NOMO-1 (cell line): ENCODE results near the gene CDH4.

Experiments
- DNase-seq, 2 experiments: peaks; one replicate each; lab custom pipeline; 2025; ENCODE audit not compliant: unreplicated experiment in 2 of 2; lab: John Stamatoyannopoulos, UW

The CDH4 gene

DNA sequence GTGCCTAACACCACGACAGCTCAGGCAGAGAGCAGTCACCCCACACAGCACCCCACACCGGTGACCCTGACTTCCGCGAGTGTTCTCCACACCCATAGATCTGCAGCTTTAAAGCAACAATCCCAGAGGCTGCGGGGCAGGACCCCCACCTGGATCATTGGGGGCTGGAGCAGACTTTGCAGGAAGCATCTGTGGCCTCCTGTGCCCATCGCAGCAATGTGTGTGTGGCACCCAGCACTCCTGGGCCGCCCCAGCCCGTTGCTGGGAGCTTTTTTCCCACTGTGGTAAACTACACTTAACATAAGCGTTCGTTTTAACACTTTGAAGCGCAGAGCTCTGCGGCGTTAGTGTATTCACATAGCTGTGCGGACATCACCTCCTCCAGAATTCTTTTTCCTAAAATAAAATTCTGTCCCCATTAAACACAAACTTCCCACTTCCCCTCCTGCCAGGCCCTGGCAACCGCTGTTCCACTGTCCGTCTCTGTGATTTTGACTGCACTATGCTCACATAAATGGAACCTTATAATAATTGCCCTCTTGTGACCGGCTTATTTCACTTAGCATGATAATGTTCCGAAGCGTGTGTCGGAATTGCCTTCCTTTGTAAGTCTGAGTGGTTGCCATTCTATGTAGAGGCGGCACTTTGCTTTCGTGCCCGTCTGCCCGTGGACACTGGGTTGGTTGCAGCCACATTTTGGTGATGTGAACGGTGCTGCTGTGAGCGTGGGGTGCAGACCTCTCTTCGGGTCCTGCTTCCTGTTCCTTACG lies 382.5 kb downstream of the CDH4 start:
- no peak for DNase-seq

DNA sequence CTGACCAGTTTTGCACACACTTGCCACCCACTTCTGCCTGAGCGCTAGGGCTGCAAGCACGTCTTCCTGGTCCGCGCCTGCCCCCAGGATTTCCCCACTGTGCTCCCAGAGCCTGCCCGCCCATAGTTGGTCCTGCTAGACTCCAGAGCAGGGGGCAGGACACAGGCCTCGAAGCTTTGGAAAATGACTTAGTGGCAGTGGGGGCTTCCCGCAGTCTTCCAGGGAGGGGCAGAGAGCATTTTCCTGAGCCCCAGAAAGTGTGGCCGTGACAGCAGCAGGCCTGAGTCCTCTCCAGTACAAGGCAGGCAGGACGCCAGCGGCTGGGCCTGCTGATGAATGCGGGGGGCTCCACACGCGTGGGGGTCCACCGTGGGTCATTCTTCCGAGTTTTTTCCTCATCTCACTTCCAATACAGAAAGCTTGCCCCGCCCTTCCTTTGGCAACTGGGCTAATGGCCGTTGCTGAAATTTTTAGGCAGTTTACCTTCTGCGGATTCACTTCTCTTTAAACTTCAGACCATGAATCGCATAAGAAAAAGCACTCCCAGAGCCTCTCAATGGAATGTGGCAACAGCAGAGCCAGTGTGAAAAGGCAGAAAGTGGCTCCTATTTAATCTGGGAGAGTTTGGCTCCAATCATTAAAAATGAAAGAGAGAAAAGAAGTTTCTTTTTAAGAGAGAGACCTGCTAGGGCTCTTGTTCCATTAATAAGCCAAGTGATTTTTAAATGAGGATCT lies 383.8 kb downstream of the CDH4 start:
- DNase-seq: no peak

DNA sequence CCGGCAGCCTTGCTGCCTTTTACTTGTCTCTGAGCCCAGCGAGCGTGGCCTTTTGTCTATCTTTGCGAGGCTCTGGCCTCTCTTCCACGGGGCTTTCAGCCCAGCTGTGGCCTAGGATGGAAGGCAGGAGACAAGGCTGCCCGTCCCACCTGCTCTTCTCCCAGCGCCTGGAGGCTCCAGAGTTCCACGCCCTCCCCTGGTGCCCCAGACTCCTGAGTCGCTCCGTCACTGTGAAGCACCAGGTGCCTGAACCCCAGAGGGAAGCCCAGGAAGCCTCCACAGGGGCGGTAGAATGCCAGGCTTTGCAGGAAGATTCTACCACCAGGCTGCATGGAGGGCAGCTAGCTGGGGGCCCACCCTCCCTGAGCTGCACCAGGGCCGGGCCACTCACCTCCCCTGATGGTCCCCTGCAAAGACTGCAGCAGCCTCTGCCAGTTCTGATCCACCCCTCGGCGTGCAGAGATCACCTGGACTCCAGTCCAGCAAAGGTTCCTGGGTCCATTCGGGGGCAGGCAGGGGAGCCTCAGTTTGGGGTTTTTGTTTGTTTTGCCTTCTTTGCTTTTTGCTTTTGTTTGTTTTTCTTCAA lies 384.6 kb downstream of the CDH4 start:
- DNase-seq: no peak

DNA sequence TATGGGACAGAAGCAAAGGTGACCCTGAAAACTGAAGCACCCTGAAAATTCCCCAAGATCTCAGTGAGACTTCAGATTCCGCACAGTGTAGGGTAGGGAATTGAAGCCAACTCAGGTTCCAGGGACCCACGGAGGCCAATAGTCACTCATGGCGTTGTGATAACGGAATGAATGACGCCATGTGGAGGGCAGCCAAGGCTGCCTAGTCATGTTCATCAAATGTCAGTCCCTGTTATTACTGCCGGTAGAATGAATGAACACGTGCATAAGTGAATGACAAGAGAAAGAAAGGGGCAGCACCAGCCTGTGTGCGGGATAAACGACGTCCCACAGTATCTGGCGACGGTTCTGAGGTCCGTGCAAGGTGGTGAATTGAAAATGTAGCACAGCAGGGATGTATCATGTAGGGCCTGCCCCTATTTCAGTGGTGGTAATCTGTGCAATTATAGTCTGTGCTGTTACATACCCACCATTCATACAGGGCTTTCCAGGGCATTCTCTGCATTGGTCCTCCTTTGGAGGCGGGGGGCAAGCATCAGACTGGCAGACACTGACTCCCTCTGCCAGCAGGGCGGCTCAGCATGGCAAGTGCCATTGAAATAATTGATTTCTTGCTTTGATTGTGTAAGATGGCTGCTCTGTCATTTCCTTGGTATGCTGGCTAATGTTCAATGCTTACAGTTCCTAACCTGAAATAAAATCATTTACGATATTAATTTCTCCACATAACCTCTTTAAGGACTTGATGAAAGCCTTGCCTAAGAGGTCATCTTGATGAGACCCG lies 386.9 kb downstream of the CDH4 start:
- no peak for DNase-seq

DNA sequence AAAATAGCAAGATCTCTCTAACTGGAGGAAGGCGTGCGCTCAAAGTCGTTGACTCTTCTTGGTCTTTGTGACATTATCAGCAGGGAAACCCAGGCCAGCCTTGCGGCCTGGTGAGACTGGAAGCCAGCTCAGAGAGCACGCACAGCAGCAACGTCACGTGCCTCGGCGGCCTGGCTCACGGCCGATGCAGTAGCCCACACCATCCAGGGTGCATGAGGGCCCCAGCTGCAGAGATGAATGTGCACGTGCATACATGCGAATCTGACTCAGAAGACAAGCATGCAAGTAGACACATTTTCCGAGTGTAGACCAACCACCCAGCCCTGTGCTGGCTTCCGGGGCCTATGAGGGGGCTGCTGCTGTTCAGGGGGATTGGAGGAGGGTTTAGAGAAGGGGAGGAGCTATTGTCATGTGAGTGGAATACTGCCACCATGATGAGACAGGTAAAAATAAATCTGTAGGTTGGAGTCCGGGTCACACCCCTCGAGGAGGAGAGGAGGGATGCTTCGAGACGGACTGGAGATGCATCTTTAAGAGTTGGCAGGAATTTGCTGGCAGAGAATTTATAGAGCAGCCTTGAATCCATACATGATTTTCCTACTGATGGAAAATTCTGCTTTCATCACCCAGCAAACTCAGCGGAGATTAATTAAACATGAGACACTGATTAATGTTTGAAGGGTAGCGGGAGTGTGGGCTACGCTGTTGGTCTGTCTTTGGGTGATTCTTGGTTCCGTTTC lies 388.2 kb downstream of the CDH4 start:
- DNase-seq: no peak

DNA sequence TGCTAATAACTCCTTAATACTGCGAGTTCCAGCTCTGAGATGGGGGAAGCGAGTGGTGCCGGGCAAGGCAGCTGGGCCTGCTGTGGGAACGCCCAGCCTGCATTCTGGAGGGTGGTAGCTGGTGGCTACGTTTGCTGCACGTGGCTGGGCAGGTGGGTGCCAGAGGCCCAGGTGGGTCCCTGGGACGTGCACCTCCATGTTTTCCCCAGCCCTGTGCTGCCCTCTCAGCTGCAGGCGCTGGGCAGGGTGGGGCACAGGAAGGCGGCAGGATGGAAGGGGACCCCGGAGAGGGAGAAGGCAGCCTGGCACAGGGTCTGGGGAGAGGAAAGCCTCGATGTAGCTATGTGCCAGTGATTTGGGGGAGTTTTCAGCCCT lies 388.8 kb downstream of the CDH4 start:
- no peak for DNase-seq

DNA sequence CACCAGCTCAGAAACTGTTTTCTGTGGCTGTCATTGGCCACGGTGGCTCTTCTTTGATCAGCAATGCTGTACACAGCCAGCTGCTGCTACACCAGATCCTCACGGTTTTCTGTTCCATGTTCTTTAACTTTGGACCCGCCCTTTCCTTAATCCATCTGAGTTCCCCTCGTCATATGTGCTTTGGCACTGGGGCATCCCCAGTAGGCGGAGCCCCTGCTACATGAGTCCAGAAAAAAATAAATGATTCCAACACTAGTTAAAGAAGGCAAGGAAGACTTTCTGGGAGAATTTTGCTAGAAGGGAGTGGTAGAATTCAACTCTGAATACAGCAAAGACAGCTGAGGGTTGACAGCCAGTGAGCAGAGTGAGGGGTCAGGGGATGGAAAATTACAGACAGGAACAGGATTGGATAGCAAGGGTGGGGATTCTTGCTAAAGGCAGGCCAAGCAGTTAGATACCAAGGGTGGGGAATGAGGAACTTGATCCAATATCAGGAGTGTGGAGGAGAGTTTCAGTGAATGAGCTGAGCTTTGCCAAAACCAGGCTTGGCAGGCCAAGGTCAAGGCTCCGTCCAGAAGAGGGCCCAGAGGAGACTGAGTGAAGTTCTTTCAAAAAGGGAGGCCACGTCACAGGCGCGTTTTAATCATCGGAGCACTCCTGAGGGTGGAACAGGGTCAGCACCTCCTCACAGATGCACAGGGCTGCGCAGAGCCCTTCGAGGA lies 391.8 kb downstream of the CDH4 start:
- DNase-seq: no peak

DNA sequence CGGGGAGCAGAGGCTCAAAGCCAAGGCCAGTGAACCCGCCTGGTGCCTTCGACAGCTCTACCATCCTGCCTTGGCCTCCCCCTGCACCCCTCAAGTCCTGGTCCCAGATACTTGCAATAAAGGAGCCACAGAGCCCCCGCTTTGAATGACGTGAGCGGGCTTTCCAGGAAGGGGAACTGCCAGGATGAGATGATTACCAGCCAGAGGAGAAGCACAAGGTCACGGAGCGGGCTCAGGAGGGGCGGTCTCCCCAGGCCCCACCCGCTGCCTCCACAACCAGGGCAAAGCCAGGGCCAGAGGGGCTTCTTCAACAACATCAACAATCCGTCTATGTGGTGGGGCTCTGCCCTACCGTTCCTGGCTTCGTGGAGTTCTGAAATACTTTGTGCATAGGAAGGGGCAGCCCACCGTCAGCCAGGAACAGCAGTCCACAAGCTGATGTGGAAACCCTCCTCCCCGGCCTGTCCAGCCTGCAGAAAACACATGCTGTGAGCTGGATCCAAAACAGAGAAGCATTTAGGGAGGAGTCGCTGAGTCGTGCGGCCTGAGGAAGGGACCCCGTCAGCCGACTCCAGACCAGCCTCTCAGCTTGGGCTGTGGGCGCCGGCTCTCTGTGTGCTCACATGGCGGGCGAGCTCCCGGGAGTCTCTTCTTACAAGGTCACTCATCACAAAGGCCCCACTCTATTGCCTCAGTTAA lies 392.5 kb downstream of the CDH4 start:
- DNase-seq: no peak

DNA sequence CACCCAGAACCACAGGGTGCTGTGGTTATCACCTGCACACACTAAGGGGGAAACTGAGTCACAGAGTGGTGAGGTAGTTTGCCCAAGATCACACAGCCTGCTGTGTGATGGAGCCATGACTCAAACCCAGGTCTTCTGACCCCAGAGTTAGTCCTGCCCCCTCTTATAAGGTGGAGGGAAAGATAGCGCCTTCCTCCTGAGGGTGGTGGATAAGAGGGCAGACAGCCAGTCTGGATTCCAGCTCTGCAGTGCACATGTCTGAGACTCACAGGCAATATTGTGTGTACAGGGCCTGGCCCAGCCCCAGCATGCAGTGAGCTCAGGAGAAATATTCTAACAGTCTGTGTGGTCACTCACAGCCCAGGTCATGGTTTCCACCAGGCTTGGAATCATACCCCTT lies 393.7 kb downstream of the CDH4 start:
- DNase-seq: no peak

DNA sequence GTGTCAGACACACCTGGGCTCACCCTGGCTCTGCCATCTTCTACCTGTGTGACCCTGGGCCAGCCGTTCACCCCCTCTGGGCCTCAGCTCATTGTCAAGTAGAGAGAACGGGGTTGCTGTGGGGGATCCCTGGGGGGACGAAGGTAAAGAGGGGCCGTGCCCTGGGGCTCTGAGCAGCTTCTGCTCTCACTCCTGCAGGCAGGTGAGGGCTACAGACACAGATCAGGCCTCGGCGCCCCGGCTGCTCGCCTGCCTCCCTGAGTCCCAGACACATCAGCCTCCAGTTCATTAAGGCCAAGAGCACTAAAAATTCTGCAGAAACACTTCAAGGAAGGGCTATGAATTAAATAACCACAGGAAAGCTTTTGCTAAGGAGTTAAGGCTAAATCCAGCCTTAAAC lies 394.4 kb downstream of the CDH4 start:
- DNase-seq: no peak

DNA sequence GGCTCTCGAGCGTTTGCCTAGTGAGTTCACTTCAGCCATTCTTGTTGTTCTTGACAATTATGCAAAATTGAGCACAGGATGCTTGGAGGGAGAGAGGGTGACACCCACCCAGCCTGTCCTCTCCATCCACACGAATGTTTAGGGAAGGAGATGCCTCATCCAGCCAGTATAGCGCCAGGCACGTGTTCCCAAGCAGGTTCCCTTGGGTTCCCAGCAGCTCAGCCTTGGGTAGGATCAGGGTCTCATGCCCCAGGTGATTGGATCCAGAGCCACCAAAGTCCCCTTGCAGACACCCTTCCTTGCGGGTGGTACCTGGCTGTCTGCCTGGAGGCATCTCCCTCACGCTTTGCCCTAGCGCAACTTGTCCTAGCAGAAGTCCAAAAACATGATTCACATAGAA lies 394.9 kb downstream of the CDH4 start:
- no peak for DNase-seq

DNA sequence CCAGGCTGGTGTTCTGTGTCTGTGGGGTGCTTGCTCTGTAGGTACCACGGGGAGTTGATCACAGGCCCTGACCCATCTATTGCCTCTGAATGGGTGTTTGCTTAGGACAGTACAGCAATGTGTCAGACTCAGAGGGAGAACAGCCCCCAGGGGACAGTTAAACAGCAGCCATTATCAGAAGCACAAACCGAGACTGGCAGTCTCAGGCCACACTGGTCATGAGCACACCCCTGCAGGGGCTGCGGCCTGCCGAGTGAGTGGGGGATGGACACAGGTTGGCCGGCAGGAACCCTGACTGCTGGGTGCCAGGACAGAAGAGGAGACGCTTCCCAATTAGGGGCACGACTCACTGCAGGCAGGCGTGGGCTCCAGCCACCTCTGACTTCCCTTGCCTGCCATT lies 395.6 kb downstream of the CDH4 start:
- DNase-seq: no peak

DNA sequence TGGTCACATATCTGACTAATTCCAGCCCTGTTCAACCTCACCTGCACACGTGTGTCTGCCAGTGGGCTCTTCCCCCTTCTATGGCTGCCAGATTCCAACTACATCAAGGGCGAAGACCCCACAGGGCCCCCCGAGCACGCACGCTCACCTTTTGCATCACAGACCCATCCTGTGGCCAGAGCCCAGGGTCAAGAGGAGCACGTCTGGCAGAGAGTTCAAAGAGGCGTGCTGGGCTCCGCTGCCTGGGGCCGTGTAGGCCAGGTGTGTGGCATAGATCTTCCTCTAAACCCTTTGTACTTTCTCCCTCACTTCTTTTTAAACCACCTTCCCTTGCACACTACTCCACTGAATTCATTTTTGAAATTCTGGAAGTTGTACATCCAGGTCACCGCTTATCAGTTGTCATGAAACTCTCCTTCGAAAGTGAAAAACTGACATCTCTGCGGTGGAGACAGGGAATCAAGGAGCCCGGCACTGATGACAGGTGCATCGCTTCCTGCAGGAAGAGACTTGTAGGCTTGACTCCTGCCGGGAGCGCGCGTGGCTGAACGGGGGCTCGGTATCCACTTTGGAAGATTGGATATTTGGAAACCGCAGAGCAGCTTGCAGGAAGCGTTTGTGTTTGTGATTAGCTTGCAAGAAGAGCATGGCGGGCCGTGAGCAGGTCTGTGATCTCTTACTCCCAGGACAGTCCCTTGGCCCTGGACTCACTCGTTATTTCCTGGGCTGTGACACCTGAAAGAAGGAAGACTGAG lies 397.2 kb downstream of the CDH4 start:
- no peak for DNase-seq

DNA sequence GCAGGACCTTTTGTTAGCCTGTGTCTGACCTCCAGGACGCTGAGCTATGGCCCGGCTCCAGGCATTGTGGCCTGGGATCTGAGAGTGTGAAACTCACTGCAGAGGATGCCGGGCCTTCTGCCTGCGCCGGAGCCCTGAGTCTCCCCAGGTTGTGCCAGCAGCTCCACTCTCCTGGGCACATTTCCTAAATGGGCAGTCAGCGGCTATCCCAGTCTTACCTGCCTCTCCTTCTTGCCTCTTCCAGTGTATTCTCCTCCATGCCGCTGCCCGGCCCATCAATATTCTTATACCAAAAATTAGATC lies 397.8 kb downstream of the CDH4 start:
- no peak for DNase-seq

DNA sequence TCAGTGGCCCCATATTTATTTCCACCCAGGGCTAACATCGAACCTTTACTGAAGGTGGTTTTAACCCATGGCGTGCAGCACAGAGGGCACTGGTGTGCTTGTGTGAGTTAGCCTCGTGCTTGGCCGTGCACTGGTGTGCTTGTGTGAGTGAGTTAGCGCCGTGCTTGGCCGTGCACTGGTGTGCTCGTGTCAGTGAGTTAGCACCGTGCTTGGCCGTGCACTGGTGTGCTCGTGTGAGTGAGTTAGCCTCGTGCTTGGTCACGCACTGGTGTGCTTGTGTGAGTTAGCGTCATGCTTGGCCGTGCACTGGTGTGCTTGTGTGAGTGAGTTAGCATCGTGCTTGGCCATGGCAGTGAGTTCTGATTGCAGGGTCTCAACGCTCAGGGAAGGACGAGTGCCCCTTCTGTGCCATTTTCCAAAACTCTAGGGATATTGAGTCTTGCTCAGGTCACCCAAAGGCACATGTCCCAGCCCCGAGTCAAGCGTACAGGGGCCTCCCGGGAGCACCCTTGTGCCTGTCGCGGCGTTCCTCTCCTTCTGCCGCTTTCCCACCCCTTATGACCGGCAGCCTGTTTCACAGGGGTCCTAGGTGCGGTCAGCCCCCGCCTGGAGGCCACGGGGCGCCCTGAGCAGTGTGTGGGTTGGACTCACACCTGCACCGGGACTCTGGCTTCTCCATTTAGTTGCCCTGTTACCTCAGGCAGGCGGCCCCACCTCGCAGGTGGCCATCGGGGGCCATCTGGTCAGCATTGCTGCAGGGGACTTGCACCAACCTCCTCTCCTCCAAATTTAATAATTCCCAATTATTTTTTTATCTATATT lies 399.1 kb downstream of the CDH4 start:
- no peak for DNase-seq

DNA sequence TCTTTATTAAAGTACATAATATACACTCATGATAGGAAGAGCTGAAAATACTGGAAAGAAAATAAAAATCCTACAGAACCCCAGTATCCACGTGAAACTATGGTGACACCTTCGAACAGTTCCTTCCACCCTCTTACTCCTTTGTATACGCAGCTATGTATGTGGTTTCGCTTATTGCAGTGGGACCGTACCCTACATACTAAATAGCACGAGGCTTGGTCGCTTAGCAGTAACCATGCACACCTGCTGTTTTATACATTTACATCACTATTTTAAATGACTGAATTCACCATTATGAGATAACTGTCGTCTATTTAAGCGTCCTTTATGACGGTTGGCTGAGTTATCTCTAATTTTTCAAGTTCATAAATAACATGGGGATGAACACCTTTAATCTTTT lies 400.1 kb downstream of the CDH4 start:
- DNase-seq: no peak

DNA sequence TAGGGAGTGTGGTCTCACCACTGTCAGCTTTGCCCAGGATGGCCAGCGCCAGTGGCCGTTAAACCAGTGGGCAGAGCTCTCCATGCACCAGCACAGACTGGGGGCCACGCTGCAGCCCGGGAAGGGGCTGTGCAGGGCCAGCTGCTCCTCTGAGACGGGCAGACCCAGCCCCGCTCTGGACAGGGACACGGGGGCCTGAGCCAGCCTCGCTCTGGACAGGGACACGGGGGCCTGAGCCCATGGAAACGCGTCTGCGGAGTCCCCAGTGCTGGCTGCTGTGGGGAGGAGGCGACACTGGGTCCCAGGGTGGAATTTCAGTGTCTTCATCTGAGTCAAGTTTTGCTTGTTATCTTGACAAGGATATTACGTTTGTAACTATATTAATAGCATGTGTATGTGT lies 402.7 kb downstream of the CDH4 start:
- no peak for DNase-seq

DNA sequence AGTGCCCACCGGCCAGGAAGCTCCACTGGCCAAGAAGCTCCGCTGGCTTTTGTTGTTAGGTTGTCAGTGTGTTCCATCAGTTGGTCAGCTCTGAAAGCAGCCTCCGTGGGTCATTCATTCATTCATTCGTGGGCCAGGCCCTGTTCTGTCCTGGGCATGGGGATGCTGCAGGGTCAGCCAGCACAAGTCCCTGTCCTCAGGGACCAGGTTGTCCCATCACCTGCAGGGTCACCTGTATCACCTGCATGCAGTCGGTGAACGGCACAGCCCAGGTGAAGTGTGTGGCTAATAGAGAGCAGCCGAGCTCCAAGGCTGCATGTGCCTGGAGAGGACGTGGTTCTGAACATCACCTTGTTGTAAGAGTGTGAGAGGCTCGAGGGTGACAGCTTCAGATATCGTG lies 403.5 kb downstream of the CDH4 start:
- DNase-seq: no peak
